DOHH2 (cell line): ENCODE results near the gene ALDH1L2.

Experiments used
- H3F3A ChIP-seq: fragments of 200-600 bp; sonication (generic), shearing (Covaris generic); 2 replicates; pipeline ENCODE4 v1.6.0; 2016; ENCODE audit warnings: antibody characterized with exemption, mild to moderate bottlenecking; ENCODE audit not compliant: control insufficient read depth, insufficient read depth
- H3K27ac ChIP-seq: fragments of 200-600 bp; sonication (generic); 2 replicates; pipeline ENCODE4 v1.5.1; 2014; ENCODE audit warnings: low read depth, mild to moderate bottlenecking, low read length, moderate library complexity
- H3K27me3 ChIP-seq: fragments of 200-600 bp; sonication (generic); 2 replicates; pipeline ENCODE4 v1.6.1; 2014; ENCODE audit warnings: mild to moderate bottlenecking, low read length, mixed read lengths; ENCODE audit not compliant: control insufficient read depth
- H3K36me3 ChIP-seq: fragments of 200-600 bp; sonication (generic); 2 replicates; pipeline ENCODE4 v1.6.1; 2014; ENCODE audit warnings: mild to moderate bottlenecking, low read length, moderate library complexity, mixed read lengths; ENCODE audit not compliant: control insufficient read depth
- H3K4me1 ChIP-seq: fragments of 200-600 bp; sonication (generic); 2 replicates; pipeline ENCODE4 v1.6.1; 2014; ENCODE audit warnings: mild to moderate bottlenecking, low read length, mixed read lengths; ENCODE audit not compliant: control insufficient read depth
- H3K4me2 ChIP-seq: fragments of 200-600 bp; sonication (generic); 2 replicates; pipeline ENCODE4 v1.6.0; 2014; ENCODE audit warnings: mild to moderate bottlenecking, low read length, moderate library complexity
- H3K4me3 ChIP-seq: fragments of 200-600 bp; sonication (generic); 2 replicates; pipeline ENCODE4 v1.5.1; 2014; ENCODE audit warnings: mild to moderate bottlenecking, low read length, mixed read lengths
- H3K79me2 ChIP-seq: fragments of 200-600 bp; sonication (generic); 2 replicates; pipeline ENCODE4 v1.6.1; 2014; ENCODE audit warnings: mild to moderate bottlenecking, low read length, mixed read lengths; ENCODE audit not compliant: control insufficient read depth
- H3K9me2 ChIP-seq: fragments of 200-600 bp; sonication (generic); replicated peaks from 2 replicates; pipeline ENCODE4 v1.6.1; 2014; ENCODE audit warnings: mild to moderate bottlenecking, low read length, mixed read lengths; ENCODE audit not compliant: control insufficient read depth
- H3K9me3 ChIP-seq: fragments of 200-600 bp; sonication (generic); 2 replicates; pipeline ENCODE4 v1.6.1; 2014; ENCODE audit warnings: antibody characterized with exemption, low read length, mixed read lengths; ENCODE audit not compliant: control insufficient read depth, insufficient read depth
- H4K20me1 ChIP-seq: fragments of 200-600 bp; sonication (generic); 2 replicates; pipeline ENCODE4 v1.6.0; 2014; ENCODE audit warnings: low read depth, mild to moderate bottlenecking, antibody characterized with exemption, low read length, moderate library complexity; ENCODE audit not compliant: control insufficient read depth, insufficient read depth
- EZH2phosphoT487 ChIP-seq: fragments of 200-600 bp; sonication (generic); IDR thresholded peaks from 2 replicates; pipeline ENCODE4 v1.6.1; 2017; ENCODE audit warnings: borderline replicate concordance, mild to moderate bottlenecking, antibody characterized with exemption, low read length, moderate library complexity, mixed read lengths
- TF ChIP-seq, protein P1 (sequence below): fragments of 200-600 bp; sonication (generic); IDR thresholded peaks from one replicate; pipeline ENCODE4 v1.5.1; 2014; ENCODE audit warnings: antibody characterized with exemption, mild to moderate bottlenecking, low read depth, low read length; ENCODE audit not compliant: poor library complexity, severe bottlenecking

The ALDH1L2 gene

DNA sequence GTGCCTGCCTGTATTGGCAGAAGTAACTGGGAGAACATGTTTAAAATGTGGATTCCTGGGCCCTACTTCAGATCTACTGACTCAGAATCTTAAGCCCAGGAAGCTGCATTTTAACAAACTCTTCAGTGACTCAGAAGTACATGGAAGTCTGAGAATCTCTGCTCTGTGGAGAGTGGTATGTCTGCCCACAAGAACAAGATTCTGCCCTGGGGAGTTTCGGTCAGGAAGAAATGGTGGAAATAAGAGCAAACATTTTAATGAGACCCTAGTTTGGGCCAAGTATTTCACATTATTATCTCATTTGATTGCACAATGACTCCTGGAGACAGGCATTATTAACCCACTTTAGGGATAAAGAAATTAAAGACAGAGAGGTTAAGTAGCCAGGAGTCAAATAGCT lies 8.2 kb downstream of the ALDH1L2 start:
- Histone ChIP-seq H3K27ac (no peak overlapping the region), H3F3A (no peaks in the 10 kb centered on the region), H3K27me3 (peaks cover 14% of the 10 kb centered on the region), H4K20me1 (no peaks in the 10 kb centered on the region), H3K9me2 (no peaks in the 10 kb centered on the region), H3K36me3 (no peaks in the 10 kb centered on the region), H3K4me1 (peaks cover 14% of the 10 kb centered on the region), H3K4me3 (no peak overlapping the region), H3K79me2 (no peaks in the 10 kb centered on the region), H3K9me3 (no peaks in the 10 kb centered on the region), H3K4me2 (no peak overlapping the region)
- TF ChIP-seq, protein P1, sequence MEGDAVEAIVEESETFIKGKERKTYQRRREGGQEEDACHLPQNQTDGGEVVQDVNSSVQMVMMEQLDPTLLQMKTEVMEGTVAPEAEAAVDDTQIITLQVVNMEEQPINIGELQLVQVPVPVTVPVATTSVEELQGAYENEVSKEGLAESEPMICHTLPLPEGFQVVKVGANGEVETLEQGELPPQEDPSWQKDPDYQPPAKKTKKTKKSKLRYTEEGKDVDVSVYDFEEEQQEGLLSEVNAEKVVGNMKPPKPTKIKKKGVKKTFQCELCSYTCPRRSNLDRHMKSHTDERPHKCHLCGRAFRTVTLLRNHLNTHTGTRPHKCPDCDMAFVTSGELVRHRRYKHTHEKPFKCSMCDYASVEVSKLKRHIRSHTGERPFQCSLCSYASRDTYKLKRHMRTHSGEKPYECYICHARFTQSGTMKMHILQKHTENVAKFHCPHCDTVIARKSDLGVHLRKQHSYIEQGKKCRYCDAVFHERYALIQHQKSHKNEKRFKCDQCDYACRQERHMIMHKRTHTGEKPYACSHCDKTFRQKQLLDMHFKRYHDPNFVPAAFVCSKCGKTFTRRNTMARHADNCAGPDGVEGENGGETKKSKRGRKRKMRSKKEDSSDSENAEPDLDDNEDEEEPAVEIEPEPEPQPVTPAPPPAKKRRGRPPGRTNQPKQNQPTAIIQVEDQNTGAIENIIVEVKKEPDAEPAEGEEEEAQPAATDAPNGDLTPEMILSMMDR: no peak
- no peak for TF ChIP-seq EZH2phosphoT487

DNA sequence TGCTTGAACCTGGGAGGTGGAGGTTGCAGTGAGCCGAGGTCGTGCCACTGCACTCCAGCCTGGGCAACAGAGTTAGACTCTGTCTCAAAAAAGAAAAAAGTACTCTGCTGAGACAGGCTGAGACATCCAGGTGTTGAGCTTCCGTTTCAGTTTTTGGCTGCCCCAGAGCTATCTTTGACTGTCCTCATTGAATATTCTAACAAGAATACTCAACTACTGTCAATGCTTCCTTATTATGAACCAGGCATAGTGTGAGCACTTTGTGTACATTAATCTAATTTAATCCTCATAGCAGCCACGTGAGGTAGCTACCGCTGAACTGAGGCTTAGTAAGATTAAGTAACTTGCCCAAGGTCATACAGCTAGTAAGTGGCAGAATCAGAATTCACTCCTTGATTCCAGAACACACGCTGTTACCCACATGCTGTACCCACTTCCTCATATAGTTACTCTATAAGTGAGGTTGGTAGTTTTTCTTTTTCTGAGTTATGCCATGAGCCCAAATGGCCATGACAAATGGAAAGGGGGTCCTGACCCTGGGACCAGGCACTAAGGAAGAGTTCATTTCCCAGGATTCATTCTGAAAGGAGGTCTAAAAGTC lies 11.3 kb downstream of the ALDH1L2 start:
- Histone ChIP-seq H3K9me3 (no peaks in the 10 kb centered on the region), H3K27ac (no peak overlapping the region), H4K20me1 (no peaks in the 10 kb centered on the region), H3K27me3 (peaks cover 2% of the 10 kb centered on the region; the same call in 1 of the 2 replicates), H3K79me2 (no peaks in the 10 kb centered on the region), H3F3A (no peaks in the 10 kb centered on the region), H3K36me3 (no peaks in the 10 kb centered on the region), H3K4me3 (peak overlapping the region; percentile 25), H3K4me2 (peak overlapping the region; percentile 25), H3K9me2 (no peaks in the 10 kb centered on the region), H3K4me1 (peaks cover 21% of the 10 kb centered on the region)
- no peak for TF ChIP-seq EZH2phosphoT487
- TF ChIP-seq, protein P1: no peak

DNA sequence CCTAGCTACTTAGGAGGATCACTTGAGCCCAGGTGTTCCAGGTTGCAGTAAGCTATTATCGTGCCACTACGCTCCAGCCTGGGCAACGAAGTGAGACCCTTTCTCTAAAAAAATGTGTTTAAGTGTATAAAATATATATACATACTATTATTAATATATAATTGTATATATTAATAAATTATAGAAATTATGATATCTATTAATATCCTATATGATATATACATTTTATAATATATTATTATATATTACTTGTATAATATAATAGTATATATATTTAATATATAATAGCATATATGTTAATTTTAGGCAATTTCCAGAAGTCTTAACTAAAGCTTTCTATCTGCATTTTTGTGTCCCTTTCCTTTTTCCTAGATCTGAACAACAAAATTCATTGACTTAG lies 12.3 kb downstream of the ALDH1L2 start:
- no peaks in the 10 kb centered on the region for H3K79me2 ChIP-seq
- peaks cover 21% of the 10 kb centered on the region for H3K4me1 ChIP-seq
- H3K9me2 ChIP-seq: no peaks in the 10 kb centered on the region
- H4K20me1 ChIP-seq: no peaks in the 10 kb centered on the region
- TF ChIP-seq EZH2phosphoT487: no peak
- TF ChIP-seq, protein P1: no peak
- H3K27me3 ChIP-seq: peaks cover 2% of the 10 kb centered on the region; the same call in 1 of the 2 replicates
- H3F3A ChIP-seq: no peaks in the 10 kb centered on the region
- H3K27ac ChIP-seq: no peak overlapping the region
- H3K4me3 ChIP-seq: no peak overlapping the region
- H3K4me2 ChIP-seq: no peak overlapping the region; the same call in 1 of the 2 replicates
- H3K36me3 ChIP-seq: no peaks in the 10 kb centered on the region
- no peaks in the 10 kb centered on the region for H3K9me3 ChIP-seq
